ENCODE data around the gene ELANE.
"Not testable (repeated sequence)": the region's sequence is repeated elsewhere in the genome, so short reads cannot be mapped to it uniquely, and the experiment has no call there.

The ELANE gene

DNA sequence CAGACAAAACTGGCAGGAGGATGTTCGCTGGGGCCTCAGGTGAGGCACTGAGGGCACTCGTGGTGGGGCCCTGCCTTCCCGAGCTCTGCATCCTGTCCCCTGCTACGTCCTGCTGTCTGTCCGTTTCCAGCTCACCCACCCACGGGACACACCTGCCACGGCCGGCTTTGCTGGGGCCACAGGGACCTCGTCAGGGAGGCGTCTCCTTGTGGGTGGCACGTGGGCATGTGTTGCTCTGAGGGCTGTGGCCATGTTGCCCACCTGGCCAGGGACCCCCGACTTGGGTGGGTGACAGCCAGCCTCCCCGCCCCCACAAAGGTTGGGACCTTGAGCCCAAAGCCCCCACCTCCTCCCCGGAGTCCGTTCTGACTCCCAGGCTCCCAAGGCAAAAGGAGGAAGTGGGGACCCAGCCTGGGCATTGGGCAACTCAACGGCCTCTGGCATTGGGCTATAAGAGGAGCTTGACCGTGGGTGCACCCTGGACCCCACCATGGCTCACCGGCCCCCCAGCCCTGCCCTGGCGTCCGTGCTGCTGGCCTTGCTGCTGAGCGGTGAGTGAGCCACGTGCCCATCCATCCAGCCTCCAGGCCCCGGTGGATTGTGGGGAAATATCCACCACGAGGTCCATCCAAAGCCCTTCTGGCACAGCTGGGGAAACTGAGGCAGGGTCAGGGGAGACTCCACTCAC, 11.4 kb upstream of the ELANE start, which contains the start of gene PRTN3:
PRTN3 (plus strand) TSS at position 481 of the 688 bp plus-strand sequence; CDS start at position 491, 10 bp downstream.
- CTCF ChIA-PET, result interaction anchor here (0.7 to 1.2 kb wide), 2 partner anchors 15 to 16 kb away, joined by 3 to 4 read pairs; no protein-coding TSS in a partner anchor
- no peak for DNase-seq (ENCODE audit: low read depth, low spot score)
- TF ChIP-seq, protein P1, sequence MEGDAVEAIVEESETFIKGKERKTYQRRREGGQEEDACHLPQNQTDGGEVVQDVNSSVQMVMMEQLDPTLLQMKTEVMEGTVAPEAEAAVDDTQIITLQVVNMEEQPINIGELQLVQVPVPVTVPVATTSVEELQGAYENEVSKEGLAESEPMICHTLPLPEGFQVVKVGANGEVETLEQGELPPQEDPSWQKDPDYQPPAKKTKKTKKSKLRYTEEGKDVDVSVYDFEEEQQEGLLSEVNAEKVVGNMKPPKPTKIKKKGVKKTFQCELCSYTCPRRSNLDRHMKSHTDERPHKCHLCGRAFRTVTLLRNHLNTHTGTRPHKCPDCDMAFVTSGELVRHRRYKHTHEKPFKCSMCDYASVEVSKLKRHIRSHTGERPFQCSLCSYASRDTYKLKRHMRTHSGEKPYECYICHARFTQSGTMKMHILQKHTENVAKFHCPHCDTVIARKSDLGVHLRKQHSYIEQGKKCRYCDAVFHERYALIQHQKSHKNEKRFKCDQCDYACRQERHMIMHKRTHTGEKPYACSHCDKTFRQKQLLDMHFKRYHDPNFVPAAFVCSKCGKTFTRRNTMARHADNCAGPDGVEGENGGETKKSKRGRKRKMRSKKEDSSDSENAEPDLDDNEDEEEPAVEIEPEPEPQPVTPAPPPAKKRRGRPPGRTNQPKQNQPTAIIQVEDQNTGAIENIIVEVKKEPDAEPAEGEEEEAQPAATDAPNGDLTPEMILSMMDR (IDR thresholded peaks at IDR 0.05; ENCODE audit: insufficient read depth, low read length, missing control alignments), result no peak
- POLR2A ChIA-PET, result no interaction called here
- H3K4me3 ChIP-seq (ENCODE audit: low read depth, low read length), result no peak within 1 kb of the TSS

DNA sequence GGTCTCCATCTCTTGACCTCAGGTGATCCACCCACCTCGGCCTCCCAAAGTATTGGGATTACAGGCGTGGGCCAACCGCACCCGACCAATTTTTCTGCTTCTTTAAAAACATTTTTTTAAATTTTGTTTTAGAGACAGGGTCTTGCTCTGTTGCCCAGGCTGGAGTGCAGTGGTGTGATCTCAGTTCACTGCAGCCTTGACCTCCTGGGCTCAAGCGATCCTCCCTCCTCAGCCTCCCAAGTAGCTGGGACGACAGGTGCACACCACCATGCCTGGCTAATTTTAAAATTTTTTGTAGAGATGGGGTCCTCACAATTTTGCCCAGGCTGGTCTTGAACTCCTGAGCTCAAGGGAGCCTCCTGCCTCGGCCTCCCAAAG, 9.3 kb upstream of the ELANE start:
- DNase-seq (ENCODE audit: low read depth, low spot score); H3K4me3 ChIP-seq (ENCODE audit: low read depth, low read length); POLR2A ChIA-PET: not testable (repeated sequence)
- CTCF ChIA-PET, result interaction anchor here (1.4 kb wide), 1 partner anchor 14 kb away, joined by 4 read pairs; no protein-coding TSS in a partner anchor

DNA sequence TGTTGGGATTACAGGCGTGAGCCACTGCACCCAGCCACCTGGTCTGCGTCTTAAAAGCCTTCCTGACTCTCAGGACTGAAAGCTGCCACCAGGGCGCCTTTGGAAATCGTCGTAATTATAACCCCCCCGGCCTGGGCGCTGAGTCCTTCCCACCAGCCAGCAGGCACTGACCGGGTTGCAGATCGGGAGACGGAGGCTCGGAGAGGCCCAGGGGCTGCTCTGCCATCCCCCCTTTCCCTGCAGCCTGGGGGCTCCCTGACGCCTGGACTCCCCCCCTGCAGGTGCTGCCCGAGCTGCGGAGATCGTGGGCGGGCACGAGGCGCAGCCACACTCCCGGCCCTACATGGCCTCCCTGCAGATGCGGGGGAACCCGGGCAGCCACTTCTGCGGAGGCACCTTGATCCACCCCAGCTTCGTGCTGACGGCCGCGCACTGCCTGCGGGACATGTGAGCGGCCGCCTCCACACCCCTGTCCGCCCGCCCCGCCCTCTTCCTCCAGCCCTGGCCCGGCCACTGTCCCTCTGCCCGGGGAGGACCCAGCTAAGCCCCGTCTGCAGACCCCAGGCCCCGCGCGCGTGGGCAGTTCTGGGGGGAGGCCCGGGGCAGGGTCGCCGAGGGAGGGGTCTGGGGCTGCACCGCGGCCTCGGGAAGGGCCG, 8.8 kb upstream of the ELANE start:
- H3K4me3 ChIP-seq (ENCODE audit: low read depth, low read length), result no peak overlapping the region
- TF ChIP-seq, protein P1 (IDR thresholded peaks at IDR 0.05; ENCODE audit: insufficient read depth, low read length, missing control alignments), result no peak
- no peak for DNase-seq (ENCODE audit: low read depth, low spot score)
- CTCF ChIA-PET, result interaction anchor here (1.4 kb wide), 1 partner anchor 13 kb away, joined by 4 read pairs; no protein-coding TSS in a partner anchor
- POLR2A ChIA-PET, result no interaction called here

DNA sequence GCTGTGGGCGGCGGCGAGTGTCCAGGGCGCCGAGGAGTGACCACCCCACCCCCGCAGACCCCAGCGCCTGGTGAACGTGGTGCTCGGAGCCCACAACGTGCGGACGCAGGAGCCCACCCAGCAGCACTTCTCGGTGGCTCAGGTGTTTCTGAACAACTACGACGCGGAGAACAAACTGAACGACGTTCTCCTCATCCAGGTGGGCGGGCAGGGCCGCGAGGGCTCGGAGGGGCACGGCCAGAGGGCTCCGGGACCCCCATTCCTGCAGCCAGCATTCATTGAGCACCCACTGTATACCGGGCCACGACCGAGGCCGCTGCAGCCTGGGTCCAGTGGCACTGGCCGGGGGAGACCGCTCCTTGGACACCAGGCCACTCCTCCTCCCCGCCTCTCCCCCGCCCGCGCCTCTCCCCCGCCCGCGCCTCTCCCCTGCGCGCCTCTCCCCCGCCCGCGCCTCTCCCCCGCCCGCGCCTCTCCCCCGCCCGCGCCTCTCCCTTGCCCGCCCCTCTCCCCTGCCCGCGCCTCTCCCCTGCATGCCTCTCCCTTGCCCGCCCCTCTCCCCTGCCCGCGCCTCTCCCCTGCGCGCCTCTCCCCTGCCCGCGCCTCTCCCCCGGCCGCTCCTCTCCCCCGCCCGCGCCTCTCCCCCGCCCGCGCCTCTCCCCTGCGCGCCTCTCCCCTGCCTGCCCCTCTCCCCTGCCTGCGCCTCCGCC, 8.1 kb upstream of the ELANE start:
- DNase-seq (ENCODE audit: low read depth, low spot score), result no peak
- no peak overlapping the region for H3K4me3 ChIP-seq (ENCODE audit: low read depth, low read length)
- TF ChIP-seq, protein P1 (IDR thresholded peaks at IDR 0.05; ENCODE audit: insufficient read depth, low read length, missing control alignments), result no peak
- POLR2A ChIA-PET, result no interaction called here
- CTCF ChIA-PET, result no interaction called here

DNA sequence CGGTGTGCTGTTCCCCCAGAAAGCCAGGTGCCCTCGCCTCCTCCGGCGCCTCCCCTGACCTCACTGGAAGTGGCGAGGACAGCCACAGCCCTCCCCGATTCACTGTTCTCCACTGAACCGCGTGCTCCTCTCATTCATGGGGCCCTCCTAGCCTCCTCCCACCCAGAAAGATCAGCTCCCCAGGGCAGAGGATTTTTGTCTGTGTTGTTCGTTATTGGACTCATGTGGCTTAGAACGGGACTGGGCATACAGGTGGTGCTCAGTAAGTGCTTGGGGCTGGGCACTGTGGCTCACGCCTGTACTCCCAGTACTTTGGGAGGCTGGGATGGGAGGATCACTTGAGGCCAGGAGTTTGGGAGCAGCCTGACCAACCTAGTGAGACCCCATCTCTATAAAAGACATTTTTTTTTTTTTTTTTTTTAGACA, 7.5 kb upstream of the ELANE start:
- H3K4me3 ChIP-seq (ENCODE audit: low read depth, low read length), result no peak overlapping the region
- CTCF ChIA-PET, result no interaction called here
- no peak for DNase-seq (ENCODE audit: low read depth, low spot score)
- POLR2A ChIA-PET, result no interaction called here
- TF ChIP-seq, protein P1 (IDR thresholded peaks at IDR 0.05; ENCODE audit: insufficient read depth, low read length, missing control alignments), result no peak

DNA sequence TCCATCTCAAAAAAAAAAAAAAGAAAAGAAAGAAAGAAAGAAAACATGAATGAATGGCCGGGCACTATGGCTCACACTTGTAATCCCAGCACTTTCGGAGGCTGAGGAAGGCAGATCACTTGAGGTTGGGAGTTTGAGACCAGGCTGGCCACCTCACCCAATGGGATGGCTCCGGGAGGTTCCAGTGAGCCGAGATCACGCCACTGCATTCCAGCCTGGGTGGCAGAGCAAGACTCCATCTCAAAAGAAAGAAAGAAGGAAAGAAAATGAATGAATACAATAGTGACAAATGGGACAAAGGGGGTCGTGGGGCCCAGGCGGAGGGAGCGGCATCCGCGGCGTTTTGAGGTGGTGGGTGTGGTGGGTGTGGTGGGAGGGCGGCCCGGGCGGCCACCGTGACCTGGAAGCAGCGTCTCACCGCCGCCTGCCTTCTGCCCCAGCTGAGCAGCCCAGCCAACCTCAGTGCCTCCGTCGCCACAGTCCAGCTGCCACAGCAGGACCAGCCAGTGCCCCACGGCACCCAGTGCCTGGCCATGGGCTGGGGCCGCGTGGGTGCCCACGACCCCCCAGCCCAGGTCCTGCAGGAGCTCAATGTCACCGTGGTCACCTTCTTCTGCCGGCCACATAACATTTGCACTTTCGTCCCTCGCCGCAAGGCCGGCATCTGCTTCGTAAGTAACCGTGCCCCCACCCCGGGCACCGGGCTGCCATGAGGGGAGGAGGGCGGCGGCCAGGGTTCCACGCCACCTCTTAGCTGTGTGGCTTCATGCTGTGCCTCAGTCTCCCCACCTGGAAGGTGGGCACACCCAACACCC, 6.2 kb upstream of the ELANE start:
- no peak for DNase-seq (ENCODE audit: low read depth, low spot score)
- CTCF ChIA-PET, result interaction anchor here (1.1 kb wide), 1 partner anchor 10 kb away, joined by 3 read pairs; no protein-coding TSS in a partner anchor
- POLR2A ChIA-PET, result no interaction called here
- no peak overlapping the region for H3K4me3 ChIP-seq (ENCODE audit: low read depth, low read length)
- TF ChIP-seq, protein P1 (IDR thresholded peaks at IDR 0.05; ENCODE audit: insufficient read depth, low read length, missing control alignments), result no peak

All from AG04449 (cell line).